ENCODE results near the gene DAZ1. TPM values are rescaled to one million over a fixed set of nuclear protein-coding genes. Genes with fewer than 3 reads are reported as not detected.

Gene DAZ1, protein sequence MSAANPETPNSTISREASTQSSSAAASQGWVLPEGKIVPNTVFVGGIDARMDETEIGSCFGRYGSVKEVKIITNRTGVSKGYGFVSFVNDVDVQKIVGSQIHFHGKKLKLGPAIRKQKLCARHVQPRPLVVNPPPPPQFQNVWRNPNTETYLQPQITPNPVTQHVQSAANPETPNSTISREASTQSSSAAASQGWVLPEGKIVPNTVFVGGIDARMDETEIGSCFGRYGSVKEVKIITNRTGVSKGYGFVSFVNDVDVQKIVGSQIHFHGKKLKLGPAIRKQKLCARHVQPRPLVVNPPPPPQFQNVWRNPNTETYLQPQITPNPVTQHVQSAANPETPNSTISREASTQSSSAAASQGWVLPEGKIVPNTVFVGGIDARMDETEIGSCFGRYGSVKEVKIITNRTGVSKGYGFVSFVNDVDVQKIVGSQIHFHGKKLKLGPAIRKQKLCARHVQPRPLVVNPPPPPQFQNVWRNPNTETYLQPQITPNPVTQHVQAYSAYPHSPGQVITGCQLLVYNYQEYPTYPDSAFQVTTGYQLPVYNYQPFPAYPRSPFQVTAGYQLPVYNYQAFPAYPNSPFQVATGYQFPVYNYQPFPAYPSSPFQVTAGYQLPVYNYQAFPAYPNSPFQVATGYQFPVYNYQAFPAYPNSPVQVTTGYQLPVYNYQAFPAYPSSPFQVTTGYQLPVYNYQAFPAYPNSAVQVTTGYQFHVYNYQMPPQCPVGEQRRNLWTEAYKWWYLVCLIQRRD
- not detected in 2 replicates for total RNA-seq

DNA sequence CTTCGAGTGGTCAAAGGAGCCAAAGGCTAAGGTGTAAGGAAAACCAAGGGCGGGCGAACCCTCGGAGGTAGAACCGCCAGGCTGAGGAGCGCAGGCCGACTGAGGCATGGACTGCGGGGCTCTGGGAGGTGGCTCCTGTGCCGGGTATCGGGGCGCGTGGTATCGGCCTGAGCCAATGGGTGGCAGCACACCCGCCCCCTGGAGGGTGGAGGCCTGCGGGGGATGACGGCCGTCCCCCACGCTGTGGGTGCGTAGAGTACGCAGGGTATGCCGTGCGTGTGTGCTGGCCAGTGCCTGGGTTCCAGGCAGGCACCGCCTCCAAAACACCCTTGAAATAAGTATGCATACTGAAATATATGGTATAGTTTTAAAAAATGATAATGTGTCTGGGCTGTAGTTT is at the start of gene DAZ1:
Gene DAZ1 (minus strand): TSS at position 101 of the 400 bp plus-strand sequence. CDS start 208 bp downstream, outside the sequence.

DNA sequence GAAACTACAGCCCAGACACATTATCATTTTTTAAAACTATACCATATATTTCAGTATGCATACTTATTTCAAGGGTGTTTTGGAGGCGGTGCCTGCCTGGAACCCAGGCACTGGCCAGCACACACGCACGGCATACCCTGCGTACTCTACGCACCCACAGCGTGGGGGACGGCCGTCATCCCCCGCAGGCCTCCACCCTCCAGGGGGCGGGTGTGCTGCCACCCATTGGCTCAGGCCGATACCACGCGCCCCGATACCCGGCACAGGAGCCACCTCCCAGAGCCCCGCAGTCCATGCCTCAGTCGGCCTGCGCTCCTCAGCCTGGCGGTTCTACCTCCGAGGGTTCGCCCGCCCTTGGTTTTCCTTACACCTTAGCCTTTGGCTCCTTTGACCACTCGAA is 20.4 kb upstream of the DAZ1 start, which contains the start of gene DAZ2:
Gene DAZ2 (plus strand): TSS at position 301 of the 400 bp plus-strand sequence. CDS start 208 bp downstream, outside the sequence.

Other genes starting within 250 kb of the DAZ1 start
- not detected in 2 replicates for gene BPY2, start 214.7 kb downstream of the DAZ1 start, total RNA-seq
- gene DAZ2, start 20.5 kb upstream of the DAZ1 start, total RNA-seq, result not detected in 2 replicates